Activated T-cell treated with anti-CD3 and anti-CD28 coated beads, Interleukin-2, amount 50 U/mL, for 1 hour (primary cell): ENCODE data around the gene MRPL55.

ENCODE experiments used
- DNase-seq: peaks from one replicate; pipeline ENCODE4 v3.0.0-alpha.2; 2020

MRPL55 gene

DNA sequence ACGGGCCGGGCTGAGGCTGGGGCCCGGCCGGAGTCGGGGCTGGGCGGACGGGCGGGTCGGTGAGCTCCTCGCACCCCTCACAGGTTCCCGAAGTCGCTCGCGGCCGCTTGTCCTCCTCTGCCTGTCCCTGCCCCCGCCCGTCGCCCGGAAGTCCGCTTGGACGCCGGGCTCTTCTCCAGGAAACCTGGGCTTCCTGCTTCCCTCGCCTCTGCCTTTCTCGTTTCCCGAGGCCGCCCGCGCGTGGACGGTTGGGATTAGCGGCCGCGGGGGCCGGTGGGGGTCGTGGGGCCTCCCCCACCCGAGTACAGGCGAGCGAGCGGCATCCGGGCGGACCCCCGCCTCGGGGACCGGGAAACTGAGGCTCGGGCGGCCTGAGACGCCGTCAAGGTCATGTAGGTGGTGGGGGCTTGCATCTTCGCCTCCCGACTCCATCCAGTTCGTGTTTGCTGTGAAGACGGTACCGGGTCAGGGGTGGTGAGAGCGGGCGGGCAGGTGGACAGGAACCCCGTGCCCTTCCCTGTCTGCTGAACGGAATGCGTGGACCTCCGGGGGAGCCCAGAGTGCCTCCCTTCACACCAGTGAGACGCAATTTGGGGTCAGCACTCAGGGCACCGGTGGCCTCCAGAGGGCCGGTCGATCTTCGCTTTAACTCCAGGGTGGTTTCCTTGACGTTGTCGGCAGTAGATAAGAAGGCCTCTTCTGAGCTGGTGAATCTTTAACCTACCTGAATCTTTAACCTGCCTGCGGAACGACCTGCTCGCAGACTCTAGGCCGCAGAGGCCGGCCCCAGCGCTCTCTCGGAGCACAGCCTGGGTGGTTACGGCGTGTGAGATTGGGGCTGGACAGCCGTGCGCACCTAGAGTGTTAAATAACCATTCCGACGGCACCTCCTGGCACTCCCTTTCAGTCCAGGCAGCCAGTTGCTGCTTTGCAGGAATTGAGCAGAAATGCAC lies 25.9 kb downstream of the MRPL55 start:
- no peak for DNase-seq

DNA sequence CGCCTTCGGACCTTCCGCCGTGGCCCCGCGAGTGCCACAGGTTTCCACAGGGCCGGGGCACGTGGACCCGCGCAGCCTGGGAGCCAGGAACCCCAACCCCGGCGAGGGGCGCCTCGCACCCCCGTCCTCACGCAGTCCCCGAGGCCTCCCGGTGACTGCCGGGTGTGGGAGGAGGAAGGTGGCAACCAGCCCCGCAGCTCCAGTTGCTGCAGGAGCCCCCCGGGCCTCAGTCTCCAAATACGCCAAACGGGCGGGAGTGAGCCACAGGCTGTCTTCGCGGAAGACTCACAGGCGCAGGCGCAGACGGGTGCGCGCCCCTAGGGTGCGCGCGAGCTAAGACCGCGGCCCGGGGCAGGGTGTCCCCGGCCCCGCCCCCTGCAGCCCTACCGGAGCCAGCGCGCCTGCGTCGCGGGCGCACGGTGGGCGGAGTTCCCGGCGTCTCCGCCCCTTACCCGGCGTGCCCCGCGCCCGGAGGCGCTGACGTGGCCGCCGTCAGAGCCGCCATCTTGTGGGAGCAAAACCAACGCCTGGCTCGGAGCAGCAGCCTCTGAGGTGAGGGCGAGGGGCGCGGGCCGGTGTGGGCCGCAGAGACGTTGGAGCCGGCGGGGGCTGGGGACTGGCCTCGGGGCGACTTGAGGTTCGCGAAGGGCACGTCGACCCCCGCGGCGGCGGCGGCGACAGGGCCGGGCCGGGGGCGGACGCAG lies 26.7 kb downstream of the MRPL55 start, which contains the start of gene ARF1:
Gene ARF1, plus strand, starts transcription at position 495 of the 704 bp plus-strand sequence. CDS start 14,407 bp downstream, outside the sequence.
- DNase-seq, result peak; percentile 98

DNA sequence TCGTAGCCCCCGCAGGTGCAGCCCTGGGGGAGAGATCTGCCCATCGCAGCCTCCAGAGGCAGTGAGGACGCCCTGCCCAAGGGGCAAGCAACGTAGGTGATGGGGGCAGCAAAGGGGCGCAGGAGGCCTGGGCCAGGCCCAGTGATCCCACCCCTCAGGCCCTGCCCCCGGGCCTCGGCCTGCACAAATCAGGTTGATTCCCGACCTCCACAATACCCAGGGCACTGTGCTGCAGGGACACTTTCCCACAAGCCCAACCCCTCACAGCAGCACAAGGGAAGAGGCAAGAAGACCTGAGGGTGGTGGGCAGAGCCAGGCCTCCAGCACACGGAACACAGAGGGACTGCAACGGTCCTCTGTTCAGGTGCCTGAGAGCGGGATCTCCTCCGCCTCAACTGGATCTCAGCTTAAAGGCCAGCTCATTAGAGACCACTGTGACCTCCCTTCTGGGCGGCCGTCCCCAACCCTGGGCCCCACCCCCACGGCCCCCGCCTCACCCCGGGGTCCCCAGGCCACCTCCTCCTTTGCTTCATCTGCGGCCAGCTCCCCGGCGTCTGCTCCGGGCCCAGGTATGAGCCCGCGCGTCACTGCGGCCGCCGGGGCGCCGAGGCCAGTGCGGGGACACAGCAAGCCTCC lies 27.4 kb downstream of the MRPL55 start:
- peak; percentile 44 for DNase-seq

DNA sequence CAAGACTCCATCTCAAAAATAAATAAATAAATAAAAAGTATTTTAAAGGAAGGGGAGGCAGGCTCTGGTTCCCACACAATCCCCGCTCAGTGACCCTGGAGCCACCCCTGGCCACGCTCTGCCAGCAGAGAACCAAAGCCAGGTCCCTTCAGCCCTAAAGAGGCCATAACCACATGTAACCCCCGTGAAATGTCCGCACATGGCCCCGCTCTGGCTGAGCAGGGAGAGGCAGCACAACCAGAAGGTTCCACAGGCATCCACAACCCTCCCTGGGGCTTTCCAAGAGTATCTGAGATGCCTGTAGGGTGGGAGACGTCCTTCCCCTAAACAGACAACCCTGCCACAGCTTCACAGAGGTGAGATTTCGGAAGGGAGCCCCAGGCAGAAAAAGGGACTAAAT lies 28.0 kb downstream of the MRPL55 start:
- DNase-seq, result no peak

DNA sequence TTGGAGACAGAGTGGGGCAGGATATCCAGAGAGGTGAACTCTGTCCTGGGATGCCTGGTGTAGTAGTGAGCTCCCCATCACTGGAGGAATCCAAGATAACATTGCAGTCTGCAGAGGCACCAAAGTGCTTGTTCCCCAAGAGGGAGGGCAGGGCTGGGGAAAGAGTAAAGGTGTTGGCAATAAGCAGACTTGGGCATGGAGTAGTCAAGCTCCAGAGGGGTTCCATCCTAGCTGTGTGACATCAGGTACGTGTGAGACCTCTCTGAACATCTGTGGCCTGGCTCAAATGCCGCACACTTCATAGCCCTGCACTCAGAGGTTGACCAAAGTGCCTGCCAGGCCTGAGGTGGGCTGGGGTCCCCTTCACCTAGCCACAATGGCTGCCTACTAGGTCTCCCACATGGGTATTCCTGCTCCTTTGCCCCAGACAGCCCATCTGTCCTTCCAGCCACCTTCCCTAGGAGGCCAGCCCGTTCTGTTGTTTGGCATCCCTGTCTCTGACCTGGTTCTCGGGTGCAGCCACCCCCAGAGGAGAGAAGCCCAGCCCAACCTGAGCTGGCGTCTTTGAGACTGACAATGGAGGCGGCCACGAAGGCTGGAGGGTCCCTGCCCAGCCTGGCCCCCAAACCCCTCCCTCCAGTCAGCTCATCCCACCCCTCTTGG lies 29.4 kb downstream of the MRPL55 start:
- peak; percentile 12 for DNase-seq

DNA sequence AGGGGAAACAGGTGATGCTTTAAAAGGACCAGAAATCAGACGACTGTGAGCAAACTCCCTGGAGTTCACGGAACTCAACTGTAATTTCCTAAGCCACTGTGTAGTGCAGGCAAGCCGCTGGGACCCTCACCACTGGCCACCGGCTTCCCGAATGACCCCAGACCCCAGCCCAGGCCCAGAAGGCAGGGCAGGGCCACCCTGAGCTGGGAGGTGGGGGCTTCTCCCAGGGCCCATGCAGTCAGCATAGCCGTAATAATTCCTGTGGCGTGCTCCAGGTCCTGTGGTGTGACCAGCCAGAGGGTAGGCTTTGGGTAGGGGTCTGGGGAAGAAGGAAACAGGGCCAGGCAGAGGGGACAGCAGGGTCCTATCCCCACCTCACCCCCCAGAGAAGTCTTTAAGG lies 30.1 kb downstream of the MRPL55 start:
- DNase-seq, result no peak

DNA sequence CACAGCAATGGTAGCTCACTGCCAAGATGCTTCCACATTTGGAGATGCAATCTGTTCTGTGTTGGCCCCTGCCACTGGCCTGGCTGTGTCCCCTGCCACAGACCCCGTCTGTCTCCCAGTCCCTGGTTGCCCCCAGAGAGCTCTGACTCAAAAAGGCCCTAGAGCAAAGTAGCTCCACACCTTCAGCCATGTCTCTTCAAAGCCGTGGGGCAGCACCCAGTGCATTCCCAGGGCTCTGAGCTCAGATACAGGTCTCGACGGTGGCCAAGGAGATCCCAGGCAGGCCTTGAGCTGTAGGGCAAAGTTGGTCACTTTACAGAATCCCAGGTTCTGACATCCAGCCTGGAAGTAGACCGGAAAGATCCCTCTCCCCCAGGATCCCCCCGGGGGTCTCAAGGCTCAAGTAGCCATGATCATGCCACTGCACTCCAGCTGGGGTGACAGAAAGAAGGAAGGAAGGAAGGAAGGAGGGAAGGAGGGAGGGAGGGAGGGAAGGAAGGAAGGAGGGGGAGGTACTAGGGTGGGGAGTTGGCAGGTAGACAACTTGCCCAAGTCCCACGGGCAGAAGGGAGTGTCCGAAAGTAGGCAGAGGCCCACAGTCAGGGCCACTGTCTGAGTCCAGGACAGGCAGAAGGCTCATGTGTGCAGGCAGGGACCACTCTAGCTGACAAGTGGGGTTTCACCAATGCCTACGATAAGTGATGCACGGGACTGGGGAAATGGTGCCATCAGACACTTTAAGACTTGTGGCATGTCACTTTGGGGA lies 31.4 kb downstream of the MRPL55 start:
- DNase-seq, result peak; percentile 13

DNA sequence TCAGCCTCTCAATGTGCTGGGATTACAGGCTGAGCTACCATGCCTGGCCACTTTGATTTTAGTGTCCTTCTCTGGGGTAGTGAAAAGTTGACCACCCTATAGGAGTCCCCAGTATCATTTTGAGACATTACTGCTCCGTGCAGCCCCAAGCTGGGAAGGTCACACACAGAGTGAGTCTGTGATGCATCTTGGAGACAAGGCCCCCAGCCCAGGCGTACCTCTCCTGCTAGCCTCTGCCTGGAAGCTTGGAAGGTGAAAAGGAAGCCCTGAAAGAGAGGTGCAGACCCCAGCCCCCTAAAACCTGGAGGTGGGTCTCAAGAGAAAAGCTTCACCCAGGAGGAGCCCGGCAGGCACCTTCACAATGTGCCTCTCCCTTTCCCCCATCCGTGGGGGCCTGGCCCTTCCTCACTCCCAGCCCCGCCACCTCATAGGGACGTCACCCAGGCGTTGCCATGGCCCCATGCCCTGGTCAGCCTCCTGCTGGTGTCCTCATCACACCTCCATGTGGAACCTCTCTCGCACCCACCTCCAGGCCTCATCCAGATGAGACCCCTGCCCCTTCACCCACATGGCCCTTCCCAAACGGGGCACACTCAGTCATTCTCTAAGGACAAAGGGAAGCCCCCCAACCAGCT lies 32.2 kb downstream of the MRPL55 start:
- DNase-seq, result peak; percentile 13

DNA sequence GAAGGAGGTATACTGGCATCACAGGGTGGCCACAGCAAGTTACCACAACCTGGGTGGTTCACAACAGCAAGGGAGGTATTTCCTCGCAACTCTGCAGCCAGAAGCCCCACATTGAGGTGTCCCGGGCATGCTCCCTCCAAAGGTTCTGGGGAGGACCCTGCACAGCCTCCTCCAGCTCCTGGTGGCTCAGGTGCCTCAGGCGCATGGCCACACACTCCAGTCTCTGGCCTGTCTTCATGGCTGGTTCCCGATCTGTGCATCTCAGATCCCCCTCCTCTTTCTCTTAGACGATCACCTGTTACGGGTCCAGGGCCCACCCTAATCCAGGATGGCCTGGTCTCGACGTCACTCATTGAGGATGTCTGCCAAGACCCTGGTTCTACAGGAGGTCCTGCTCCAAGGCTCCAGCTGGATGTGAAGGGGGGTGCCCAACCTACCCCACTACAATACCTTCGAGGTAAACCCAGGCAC lies 33.3 kb downstream of the MRPL55 start:
- DNase-seq, result peak; percentile 12

DNA sequence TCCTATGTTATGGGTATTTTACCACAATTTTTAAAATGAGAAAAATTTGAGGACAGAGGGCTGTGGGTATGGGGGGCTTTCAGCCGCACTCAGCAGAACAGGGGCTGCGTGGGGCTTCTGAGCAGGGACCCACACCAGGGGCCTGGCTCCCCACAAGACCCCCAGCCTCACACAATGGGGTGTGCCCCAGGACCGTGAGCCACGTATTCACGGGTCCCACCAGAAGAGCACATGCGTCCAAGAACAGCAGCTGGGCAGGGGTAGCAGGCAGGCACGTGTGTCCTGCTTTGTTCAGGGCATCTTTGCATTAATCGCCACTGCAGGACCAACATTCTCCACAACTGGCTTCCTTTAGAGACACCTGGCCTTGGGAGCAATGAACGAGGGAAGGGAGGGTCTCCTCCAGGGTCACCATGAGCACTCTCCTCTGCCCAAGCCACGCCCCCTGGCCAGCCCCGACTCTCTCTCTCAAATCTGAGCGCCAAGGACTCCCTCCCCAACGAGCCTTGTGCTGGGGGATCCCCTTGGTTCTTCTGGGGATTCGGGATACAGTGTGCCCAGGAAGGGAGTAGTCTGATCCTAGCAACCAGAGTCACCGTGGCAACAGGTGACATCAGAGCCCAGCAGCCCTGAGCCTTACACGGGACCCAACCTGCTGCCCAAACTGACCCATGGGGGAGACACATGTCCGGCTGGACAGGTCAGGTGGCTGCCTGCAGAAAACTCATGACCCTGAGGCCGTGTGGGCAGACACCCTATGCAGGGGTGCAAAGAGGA lies 34.0 kb downstream of the MRPL55 start:
- peak; percentile 13 for DNase-seq

DNA sequence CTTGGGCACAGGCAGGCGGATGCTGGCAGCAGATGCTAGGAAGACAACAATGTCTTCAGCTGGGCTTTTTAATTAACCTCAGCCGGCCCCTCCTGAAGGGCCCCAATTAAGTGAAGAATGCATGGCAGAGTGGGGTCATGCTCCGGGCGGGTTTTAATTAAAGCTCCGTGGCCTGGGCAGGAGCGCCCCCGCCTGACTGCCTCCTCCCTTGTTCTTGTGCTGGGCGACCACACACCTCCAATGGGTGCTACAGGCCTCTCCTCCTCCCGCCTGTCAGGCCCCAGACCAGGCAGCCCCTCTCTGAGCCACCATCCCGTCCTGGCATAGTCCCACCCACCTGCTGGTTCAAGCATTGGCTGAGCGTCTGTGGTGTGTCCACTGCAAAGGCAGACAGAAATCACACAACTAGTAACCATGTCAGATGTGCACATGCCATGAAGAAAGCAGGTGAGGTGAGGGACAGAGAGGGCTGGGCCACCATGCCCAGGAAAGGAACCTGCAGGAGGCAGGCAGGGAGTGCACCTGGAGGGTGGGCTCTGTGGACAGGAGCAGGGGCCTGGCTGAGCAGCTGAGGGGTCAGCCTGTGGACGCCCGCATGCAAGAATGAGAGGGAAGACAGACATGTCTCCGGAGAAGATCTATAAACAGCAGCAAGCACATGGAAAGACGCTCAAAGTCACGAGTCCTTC lies 35.1 kb downstream of the MRPL55 start:
- no peak for DNase-seq

DNA sequence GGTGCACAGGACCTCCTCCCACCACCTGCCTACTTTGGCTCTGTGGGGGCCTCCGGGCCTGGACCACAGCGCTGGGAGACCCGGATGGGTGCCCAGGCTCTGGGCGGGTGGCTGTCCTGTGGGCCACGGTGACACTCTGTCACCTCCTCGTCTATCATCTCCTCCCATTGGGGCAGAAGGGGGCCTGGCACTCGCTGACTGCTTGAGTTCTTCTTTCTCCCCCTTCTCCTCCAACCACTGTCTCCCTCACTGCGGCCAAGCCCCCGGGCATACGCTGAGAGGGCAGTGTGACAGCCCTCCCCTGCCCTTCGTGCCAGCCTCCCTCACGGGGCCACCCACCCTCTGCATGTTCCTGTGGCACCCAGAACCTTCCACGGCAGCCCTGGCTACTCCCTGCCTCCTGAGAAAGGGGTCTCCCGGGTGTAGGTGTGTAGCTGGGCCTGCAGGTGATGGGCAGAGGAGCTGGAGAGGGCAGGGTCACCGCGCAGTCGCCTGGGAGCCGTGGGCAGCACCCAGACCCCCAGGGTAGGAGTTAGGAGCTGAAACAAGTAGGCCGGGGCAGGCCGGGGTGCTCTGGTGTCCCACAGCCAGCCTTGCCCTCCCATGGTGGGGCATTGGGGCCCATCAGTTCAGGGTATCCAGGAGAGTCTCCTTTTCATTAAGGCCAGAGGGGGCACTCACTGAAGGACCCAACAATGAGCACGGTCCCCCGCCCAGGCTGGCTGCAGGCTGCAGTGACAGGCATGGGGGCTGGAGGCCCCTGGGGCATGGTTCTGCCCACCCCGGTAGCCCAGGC lies 35.8 kb downstream of the MRPL55 start:
- no peak for DNase-seq

DNA sequence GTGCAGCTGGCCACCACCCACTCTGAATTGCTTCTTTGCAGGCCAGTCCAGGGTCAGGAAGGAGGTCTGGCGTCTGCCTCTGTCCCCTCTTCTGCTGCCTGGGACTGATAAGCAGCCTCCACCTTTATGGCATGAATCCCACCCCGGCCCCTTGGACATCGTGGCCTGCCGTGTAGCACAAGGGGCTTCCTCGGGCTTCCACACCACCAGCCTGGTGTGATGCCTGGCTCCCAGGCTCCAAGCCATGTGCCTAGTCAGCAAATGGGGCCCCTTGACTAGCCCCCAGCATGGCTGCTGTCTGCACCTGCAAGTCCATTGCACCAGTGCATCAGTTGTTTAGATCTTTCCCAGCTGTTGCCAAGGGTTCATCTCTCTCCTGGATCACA lies 36.4 kb downstream of the MRPL55 start:
- DNase-seq, result no peak

DNA sequence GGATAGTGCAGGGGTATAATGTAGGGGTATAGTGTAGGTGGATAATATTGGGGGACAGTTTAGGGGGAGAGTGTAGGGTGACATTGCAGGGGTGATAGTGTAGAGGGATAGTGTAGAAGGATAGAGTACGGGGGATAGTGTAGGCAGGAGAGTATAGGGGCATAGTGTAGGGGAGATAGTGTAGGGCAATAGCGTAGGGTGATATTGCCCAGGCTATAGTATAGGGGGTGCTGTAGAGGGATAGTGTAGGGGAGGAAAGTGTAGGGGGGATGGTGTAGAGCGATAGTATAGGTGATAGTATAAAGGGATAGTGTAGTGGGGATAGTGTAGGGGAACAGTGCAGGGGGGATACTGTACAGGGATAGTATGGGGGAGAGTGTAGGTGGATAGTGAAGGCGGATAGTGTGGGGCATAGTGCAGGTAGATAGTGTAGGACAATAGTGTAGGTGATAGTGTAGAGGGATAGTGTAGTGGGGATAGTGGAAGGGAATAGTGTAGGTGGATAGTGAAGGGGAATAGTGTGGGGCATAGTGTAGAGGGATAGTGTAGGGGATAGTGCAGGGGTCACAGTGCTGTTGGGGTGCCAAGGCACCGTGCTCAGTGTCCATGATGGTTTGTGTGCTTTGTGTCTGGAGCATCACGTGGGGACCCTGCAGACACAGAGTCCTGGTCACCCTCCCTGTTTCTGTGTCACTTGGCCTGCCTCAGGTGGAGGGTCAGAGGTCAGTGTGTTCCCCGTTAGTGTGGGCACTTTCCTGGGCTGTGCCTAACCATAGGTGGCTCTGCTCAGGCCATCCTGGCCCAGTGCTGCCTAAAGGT lies 37.1 kb downstream of the MRPL55 start:
- no peak for DNase-seq

DNA sequence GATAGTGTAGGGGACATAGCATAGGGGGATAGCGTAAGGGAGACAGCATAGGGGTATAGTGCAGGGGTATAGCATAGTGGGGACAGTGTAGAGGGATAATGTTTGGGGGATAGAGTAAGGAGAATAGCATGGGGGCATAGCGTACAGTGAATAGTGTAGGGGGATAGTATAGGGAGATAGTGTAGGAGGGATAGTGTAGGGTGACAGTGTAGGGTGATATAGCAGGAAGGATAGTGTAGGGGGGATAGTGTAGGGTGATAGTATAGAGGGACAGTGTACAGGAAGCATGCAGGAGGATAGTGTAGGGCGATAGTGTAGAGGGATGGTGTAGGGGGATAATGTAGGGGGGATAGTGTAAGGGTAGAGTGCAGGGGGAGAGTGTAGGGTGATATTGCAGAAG lies 38.2 kb downstream of the MRPL55 start:
- no peak for DNase-seq

DNA sequence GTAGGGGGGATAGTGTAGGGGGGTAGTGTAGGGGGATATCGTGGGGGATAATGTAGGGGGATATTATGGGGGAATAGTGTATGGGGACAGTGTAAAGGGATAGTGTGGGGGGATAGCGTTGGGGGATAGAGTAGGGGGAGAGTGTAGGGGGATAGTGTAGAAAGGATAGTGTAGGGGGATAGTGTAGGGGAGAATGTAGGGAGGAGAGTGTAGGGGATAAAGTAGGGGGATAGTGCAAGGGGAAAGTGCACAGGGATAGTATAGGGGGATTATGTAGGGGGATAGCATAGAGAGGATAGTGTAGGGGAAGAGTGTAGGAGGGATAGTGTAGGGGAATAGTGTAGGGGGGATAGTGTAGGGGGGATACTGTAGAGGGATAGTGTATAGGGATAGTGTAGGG lies 38.9 kb downstream of the MRPL55 start:
- no peak for DNase-seq

DNA sequence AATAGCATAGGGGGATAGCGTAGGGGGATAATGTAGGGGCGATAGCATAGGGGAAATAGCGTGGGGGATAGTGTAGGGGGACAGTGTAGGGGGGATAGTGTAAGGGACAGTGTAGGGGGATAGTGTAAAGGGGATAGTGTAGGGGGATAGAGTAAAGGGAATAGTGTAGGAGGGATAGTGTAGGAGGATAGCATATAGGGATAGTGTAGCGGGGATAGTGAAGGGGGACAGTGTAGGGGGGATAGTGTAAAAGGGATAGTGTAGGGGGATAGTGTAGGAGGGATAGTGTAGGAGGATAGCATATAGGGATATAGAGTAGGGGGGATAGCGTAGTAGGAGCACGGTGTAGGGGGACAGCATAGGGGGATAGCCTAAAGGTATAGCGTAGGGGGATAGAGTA lies 40.7 kb downstream of the MRPL55 start:
- no peak for DNase-seq
